ENCODE results near the gene PRPF8. TPM values are rescaled to one million over a fixed set of nuclear protein-coding genes. Genes with fewer than 3 reads are reported as not detected.

PRPF8 gene
- total and polyA plus RNA-seq, 7 donors = 25.9 to 155 (median 115) TPM

DNA sequence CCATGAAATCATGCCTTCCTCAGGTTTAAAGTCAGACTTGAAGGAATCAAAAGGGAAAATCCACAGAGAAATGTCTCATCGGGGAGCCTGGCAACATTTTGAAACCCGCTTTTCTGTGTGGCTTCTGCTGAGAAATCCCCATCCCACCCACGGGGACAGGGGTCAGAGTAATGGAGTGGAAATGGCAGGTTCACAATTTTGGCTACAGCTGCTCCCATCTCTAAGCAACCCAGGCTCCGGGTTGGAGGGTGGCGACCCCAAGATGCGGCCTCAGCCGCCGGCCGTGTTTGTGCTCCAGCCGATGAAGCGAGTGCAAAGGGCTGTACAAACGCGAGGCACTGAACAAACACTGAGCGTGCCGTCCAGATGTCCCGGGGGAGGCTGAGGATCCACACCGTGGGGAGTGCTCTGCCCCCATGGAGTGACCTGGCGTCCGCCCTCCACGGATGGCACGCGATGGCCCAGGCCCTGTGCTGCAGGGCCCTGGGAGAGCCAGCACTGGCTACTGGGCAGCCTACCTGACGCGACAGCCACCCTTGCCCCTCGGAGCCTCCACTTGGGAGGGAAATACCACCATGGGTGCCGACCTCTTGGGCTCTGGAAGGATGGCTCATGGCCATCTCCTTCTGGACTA is 78.2 kb downstream of the PRPF8 start:
- WGBS, 2 donors = 84 to 85% methylated on average over 26 of the region's 26 CpGs
- intact Hi-C loops (cut with DNase I) = no loop called here
- DNase-seq = no peak
- H3K27ac ChIP-seq = peak overlapping the region; percentile 24 to 58 (median 50)
- no peaks in the 10 kb centered on the region for H3K9me3 ChIP-seq
- peaks cover 0 to 14% (median 9%) of the 10 kb centered on the region in 4 donors for H3K4me1 ChIP-seq
- TF ChIP-seq POLR2A (IDR thresholded peaks at IDR 0.05) (no peak), EP300 (IDR thresholded peaks at IDR 0.05) (no peak), POLR2AphosphoS5 (IDR thresholded peaks at IDR 0.05) (no peak)
- TF ChIP-seq, protein P1, sequence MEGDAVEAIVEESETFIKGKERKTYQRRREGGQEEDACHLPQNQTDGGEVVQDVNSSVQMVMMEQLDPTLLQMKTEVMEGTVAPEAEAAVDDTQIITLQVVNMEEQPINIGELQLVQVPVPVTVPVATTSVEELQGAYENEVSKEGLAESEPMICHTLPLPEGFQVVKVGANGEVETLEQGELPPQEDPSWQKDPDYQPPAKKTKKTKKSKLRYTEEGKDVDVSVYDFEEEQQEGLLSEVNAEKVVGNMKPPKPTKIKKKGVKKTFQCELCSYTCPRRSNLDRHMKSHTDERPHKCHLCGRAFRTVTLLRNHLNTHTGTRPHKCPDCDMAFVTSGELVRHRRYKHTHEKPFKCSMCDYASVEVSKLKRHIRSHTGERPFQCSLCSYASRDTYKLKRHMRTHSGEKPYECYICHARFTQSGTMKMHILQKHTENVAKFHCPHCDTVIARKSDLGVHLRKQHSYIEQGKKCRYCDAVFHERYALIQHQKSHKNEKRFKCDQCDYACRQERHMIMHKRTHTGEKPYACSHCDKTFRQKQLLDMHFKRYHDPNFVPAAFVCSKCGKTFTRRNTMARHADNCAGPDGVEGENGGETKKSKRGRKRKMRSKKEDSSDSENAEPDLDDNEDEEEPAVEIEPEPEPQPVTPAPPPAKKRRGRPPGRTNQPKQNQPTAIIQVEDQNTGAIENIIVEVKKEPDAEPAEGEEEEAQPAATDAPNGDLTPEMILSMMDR (IDR thresholded peaks at IDR 0.05) = no peak
- no peak overlapping the region for H3K4me3 ChIP-seq
- H3K27me3 ChIP-seq = no peaks in the 10 kb centered on the region
- no peaks in the 10 kb centered on the region for H3K36me3 ChIP-seq

GRCh38 chr17:1605681-1606351 is 78.9 kb downstream of the PRPF8 start:
- no peak overlapping the region for H3K27ac ChIP-seq
- intact Hi-C loops (cut with DNase I) = no loop called here
- TF ChIP-seq EP300 (IDR thresholded peaks at IDR 0.05) (no peak), POLR2A (IDR thresholded peaks at IDR 0.05) (no peak)
- H3K9me3 ChIP-seq = no peaks in the 10 kb centered on the region
- H3K27me3 ChIP-seq = no peaks in the 10 kb centered on the region
- no peak for DNase-seq
- no peaks in the 10 kb centered on the region for H3K36me3 ChIP-seq
- H3K4me3 ChIP-seq = no peak overlapping the region
- H3K4me1 ChIP-seq = peaks cover 0 to 14% (median 9%) of the 10 kb centered on the region in 4 donors
- WGBS, 2 donors = 91 to 93% methylated on average over 19 of the region's 19 CpGs

DNA sequence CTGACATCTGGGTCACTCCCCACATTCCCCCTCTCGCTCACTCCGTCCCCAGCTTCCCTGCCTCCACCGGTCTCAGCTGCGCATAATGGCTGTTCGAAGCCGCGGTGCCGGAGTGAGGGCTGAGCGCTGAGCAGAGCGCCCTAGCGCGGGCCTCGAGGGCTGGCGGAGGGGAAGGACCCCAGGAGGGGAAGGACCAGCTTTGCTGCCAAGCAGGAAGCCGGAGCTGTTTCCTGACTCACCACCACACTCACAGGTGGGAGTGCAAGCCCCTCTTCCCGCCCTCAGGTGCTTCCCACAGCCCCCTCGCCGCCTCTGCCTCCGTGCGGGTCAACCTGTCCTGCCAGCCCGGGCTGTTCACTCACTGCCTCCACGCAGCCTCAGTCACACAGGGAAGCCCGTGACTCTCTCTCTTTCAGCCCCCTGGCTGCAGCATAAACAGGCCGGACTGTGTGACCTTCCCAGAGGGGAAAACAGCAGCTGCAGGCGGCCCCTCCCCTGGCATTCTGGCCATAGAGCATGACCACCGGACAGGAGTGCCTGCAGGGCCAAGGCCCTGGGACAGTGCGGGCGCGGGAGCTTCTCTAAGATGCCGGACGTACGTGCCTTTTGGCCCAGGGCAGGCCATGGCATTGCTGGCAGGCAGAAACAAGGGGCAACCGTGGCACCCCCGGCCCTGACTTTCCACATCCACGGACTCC is 79.7 kb downstream of the PRPF8 start:
- Histone ChIP-seq H3K9me3 (no peaks in the 10 kb centered on the region), H3K27ac (no peak overlapping the region), H3K4me3 (no peak overlapping the region), H3K27me3 (no peaks in the 10 kb centered on the region), H3K4me1 (peaks cover 0 to 14% (median 9%) of the 10 kb centered on the region in 4 donors), H3K36me3 (no peaks in the 10 kb centered on the region)
- TF ChIP-seq POLR2AphosphoS5 (IDR thresholded peaks at IDR 0.05) = no peak
- no peak for TF ChIP-seq POLR2A (IDR thresholded peaks at IDR 0.05)
- TF ChIP-seq EP300 (IDR thresholded peaks at IDR 0.05) = no peak
- 65 to 91% methylated on average over 35 of the region's 35 CpGs for WGBS, 2 donors
- no peak for DNase-seq
- intact Hi-C loops (cut with DNase I) = no loop called here

GRCh38 chr17:1601571-1601970 is 83.1 kb downstream of the PRPF8 start:
- DNase-seq = no peak
- Histone ChIP-seq H3K9me3 (no peaks in the 10 kb centered on the region), H3K27ac (no peak overlapping the region), H3K27me3 (no peaks in the 10 kb centered on the region), H3K4me3 (no peak overlapping the region), H3K36me3 (no peaks in the 10 kb centered on the region), H3K4me1 (no peaks in the 10 kb centered on the region)
- intact Hi-C loops (cut with DNase I) = no loop called here
- WGBS, 2 donors = 98% methylated on average over 14 of the region's 14 CpGs
- TF ChIP-seq, protein P1 (IDR thresholded peaks at IDR 0.05) = no peak
- TF ChIP-seq EP300 (IDR thresholded peaks at IDR 0.05) (no peak), POLR2A (IDR thresholded peaks at IDR 0.05) (no peak)

Small RNAs within 50 kb of the gene (small RNA-seq; reads per million reads assigned to genes)
- gene RN7SL105P = 0 to 0.07 (median 0) reads per million in 3 donors

Other genes starting within 250 kb of the PRPF8 start
- 10 to 100 TPM; 61.5 to 88.7 (median 76.1) TPM for gene CRK, start 228.6 kb downstream of the PRPF8 start, total RNA-seq
- gene CRK, start 228.6 kb downstream of the PRPF8 start, polyA plus RNA-seq = 10 to 100 TPM; 33.6 to 68.4 (median 48.0) TPM
- 100 to 1,000 TPM; 102 to 179 (median 117) TPM for gene MYO1C, start 192.2 kb downstream of the PRPF8 start, total RNA-seq
- gene MYO1C, start 192.2 kb downstream of the PRPF8 start, polyA plus RNA-seq = 100 to 1,000 TPM in 1 of 3 donors, 10 to 100 TPM in 2; 72.7 to 116 (median 86.2) TPM
- gene INPP5K, start 168.3 kb downstream of the PRPF8 start, total RNA-seq = 10 to 100 TPM; 41.0 to 66.5 (median 58.7) TPM
- gene INPP5K, start 168.3 kb downstream of the PRPF8 start, polyA plus RNA-seq = 10 to 100 TPM; 25.7 to 33.1 (median 31.2) TPM
- 10 to 100 TPM; 28.5 to 45.1 (median 34.4) TPM for gene PITPNA, start 122.1 kb downstream of the PRPF8 start, total RNA-seq
- 10 to 100 TPM; 33.8 to 41.9 (median 37.8) TPM for gene PITPNA, start 122.1 kb downstream of the PRPF8 start, polyA plus RNA-seq
- 1 to 10 TPM; 7.1 to 9.2 (median 7.9) TPM for gene SLC43A2, start 56.0 kb downstream of the PRPF8 start, total RNA-seq
- 10 to 100 TPM in 1 of 3 donors, 1 to 10 TPM in 2; 2.4 to 16.5 (median 4.4) TPM for gene SLC43A2, start 56.0 kb downstream of the PRPF8 start, polyA plus RNA-seq
- gene SCARF1, start 39.1 kb downstream of the PRPF8 start, total RNA-seq = 10 to 100 TPM in 1 of 4 donors, 1 to 10 TPM in 3; 4.3 to 10.2 (median 5.9) TPM
- gene SCARF1, start 39.1 kb downstream of the PRPF8 start, polyA plus RNA-seq = 1 to 10 TPM; 2.1 to 7.5 (median 2.4) TPM
- gene RILP, start 35.0 kb downstream of the PRPF8 start, total RNA-seq = 10 to 100 TPM; 13.6 to 33.0 (median 19.0) TPM
- 10 to 100 TPM; 28.5 to 40.5 (median 37.8) TPM for gene RILP, start 35.0 kb downstream of the PRPF8 start, polyA plus RNA-seq
- gene TLCD2, start 25.5 kb upstream of the PRPF8 start, total RNA-seq = 1 to 10 TPM; 2.6 to 5.4 (median 4.1) TPM
- 10 to 100 TPM in 1 of 3 donors, 1 to 10 TPM in 2; 7.2 to 23.2 (median 9.2) TPM for gene TLCD2, start 25.5 kb upstream of the PRPF8 start, polyA plus RNA-seq
- gene WDR81, start 39.8 kb upstream of the PRPF8 start, total RNA-seq = 10 to 100 TPM; 21.8 to 49.3 (median 28.2) TPM
- gene WDR81, start 39.8 kb upstream of the PRPF8 start, polyA plus RNA-seq = 10 to 100 TPM in 1 of 3 donors, 1 to 10 TPM in 2; 6.6 to 29.3 (median 7.4) TPM
- 1 to 10 TPM; 2.9 to 7.2 (median 4.1) TPM for gene SERPINF2, start 58.0 kb upstream of the PRPF8 start, total RNA-seq
- gene SERPINF2, start 58.0 kb upstream of the PRPF8 start, polyA plus RNA-seq = 10 to 100 TPM in 1 of 3 donors, 1 to 10 TPM in 1, under 1 TPM in 1; 0.69 to 12.9 (median 1.2) TPM
- 100 to 1,000 TPM; 275 to 539 (median 352) TPM for gene SERPINF1, start 77.2 kb upstream of the PRPF8 start, total RNA-seq
- 100 to 1,000 TPM in 2 of 3 donors, 10 to 100 TPM in 1; 77.7 to 124 (median 112) TPM for gene SERPINF1, start 77.2 kb upstream of the PRPF8 start, polyA plus RNA-seq
- gene SMYD4, start 145.0 kb upstream of the PRPF8 start, total RNA-seq = 10 to 100 TPM; 14.3 to 19.1 (median 17.1) TPM
- gene SMYD4, start 145.0 kb upstream of the PRPF8 start, polyA plus RNA-seq = 1 to 10 TPM; 2.4 to 8.8 (median 2.5) TPM
- gene RPA1, start 145.1 kb upstream of the PRPF8 start, total RNA-seq = 10 to 100 TPM; 27.8 to 46.8 (median 31.1) TPM
- gene RPA1, start 145.1 kb upstream of the PRPF8 start, polyA plus RNA-seq = 10 to 100 TPM; 16.2 to 35.2 (median 27.6) TPM